Activated CD4-positive, alpha-beta T cell treated with anti-CD3 and anti-CD28 coated beads, Interleukin-2, Interleukin-6, amounts not matched to agents 100 ng/mL and 50 ng/mL, durations not matched to agents 16 hours and 8 hours (primary cell): ENCODE data around the gene CFAP57.

Experiments used
- DNase-seq: peaks from one replicate; pipeline ENCODE4 v3.0.0-alpha.2; 2020

The CFAP57 gene

GRCh38 chr1:43302721-43303470 lies 130.8 kb downstream of the CFAP57 start:
- no peak for DNase-seq

- no peak for DNase-seq
Measured at GRCh38 chr1:43303471-43304313, 131.6 kb downstream of the CFAP57 start.
